Brain microvascular endothelial cell (primary cell): ENCODE data around the gene CRK.

Experiments used
- DNase-seq: peaks from one replicate; pipeline ENCODE4 v3.0.0-alpha.2; 2020
- H3K27ac ChIP-seq: fragments of 250-450 bp; sonication (Bioruptor Pico); 2 replicates; pipeline ENCODE4 v1.5.1; 2020; ENCODE audit warnings: mild to moderate bottlenecking, moderate library complexity
- H3K27me3 ChIP-seq: fragments of 250-450 bp; sonication (Bioruptor Pico); replicated peaks from 2 replicates; pipeline ENCODE4 v1.5.1; 2020; ENCODE audit warnings: mild to moderate bottlenecking
- H3K36me3 ChIP-seq: fragments of 250-450 bp; sonication (Bioruptor Pico); replicated peaks from 2 replicates; pipeline ENCODE4 v1.5.1; 2020; ENCODE audit warnings: mild to moderate bottlenecking
- H3K4me3 ChIP-seq: 2 replicates; pipeline ENCODE4 v1.5.1; 2011; ENCODE audit warnings: low read depth, mild to moderate bottlenecking, control low read depth, low read length, moderate library complexity
- CTCF ChIP-seq: IDR thresholded peaks from 2 replicates; pipeline ENCODE4 v1.5.1; 2011; ENCODE audit warnings: low read depth, mild to moderate bottlenecking, moderate library complexity, low read length, control low read depth, inconsistent platforms; ENCODE audit errors: missing control alignments
- in situ Hi-C: cut with HindIII; loops from 2 replicates; pipeline ENCODE4 v1.10.0; 2017; ENCODE audit warnings: low sequenced_read_pairs, low pct_ligation_motif_present

CRK gene

GRCh38 chr17:1497831-1498230, 41.8 kb upstream of the CRK start:
- Histone ChIP-seq H3K4me3 (no peak overlapping the region), H3K27ac (no peak overlapping the region), H3K36me3 (no peaks in the 10 kb centered on the region), H3K27me3 (no peaks in the 10 kb centered on the region)
- in situ Hi-C loops: no loop called here
- no peak for TF ChIP-seq CTCF
- DNase-seq: no peak

- no peak for TF ChIP-seq CTCF
- in situ Hi-C loops: no loop called here
- Histone ChIP-seq H3K27ac (no peak overlapping the region), H3K4me3 (no peak overlapping the region), H3K27me3 (no peaks in the 10 kb centered on the region), H3K36me3 (no peaks in the 10 kb centered on the region)
- no peak for DNase-seq
Measured at GRCh38 chr17:1496869-1497268, 40.8 kb upstream of the CRK start.

- no peak for TF ChIP-seq CTCF
- no peak overlapping the region for H3K4me3 ChIP-seq
- no peak for DNase-seq
- in situ Hi-C loops: no loop called here
- H3K27me3 ChIP-seq: no peaks in the 10 kb centered on the region
- H3K27ac ChIP-seq: no peak overlapping the region
- H3K36me3 ChIP-seq: no peaks in the 10 kb centered on the region
Measured at GRCh38 chr17:1495265-1495989, 39.4 kb upstream of the CRK start.

DNA sequence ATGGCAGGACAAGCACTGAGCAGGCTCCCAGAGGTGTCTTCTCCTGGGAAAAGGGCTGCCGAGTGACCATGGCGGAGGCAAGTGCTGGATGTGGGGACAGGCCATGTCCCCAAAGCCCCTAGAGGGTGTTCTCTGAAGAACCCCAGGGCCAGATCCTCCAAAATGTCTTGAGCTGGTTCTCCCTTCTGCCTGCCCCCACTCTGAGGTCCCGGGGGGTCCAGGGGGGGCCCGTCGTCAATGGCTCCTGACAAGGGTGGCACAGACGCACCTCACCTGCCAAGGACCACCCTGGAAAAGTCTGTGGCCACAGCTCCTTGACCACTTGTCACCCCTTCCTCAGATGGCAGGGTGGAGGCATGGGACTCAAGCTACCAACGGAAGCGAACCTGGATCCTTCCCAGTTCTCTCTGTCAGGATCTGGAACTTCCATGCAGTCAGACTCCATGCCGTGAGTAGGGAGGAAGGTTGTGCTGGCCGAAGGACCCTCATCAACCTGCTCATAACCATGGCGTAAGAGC, 38.8 kb upstream of the CRK start:
- in situ Hi-C loops: no loop called here
- DNase-seq: no peak
- H3K36me3 ChIP-seq: no peaks in the 10 kb centered on the region
- H3K27me3 ChIP-seq: no peaks in the 10 kb centered on the region
- no peak for TF ChIP-seq CTCF
- no peak overlapping the region for H3K27ac ChIP-seq
- no peak overlapping the region for H3K4me3 ChIP-seq

- DNase-seq: no peak
- in situ Hi-C loops: no loop called here
- TF ChIP-seq CTCF: no peak
- Histone ChIP-seq H3K4me3 (no peak overlapping the region), H3K27me3 (no peaks in the 10 kb centered on the region), H3K36me3 (no peaks in the 10 kb centered on the region), H3K27ac (no peak overlapping the region)
Measured at GRCh38 chr17:1494203-1494602, 38.2 kb upstream of the CRK start.
